ENCODE results near the gene CIRBP.

- TF ChIP-seq, protein P1, sequence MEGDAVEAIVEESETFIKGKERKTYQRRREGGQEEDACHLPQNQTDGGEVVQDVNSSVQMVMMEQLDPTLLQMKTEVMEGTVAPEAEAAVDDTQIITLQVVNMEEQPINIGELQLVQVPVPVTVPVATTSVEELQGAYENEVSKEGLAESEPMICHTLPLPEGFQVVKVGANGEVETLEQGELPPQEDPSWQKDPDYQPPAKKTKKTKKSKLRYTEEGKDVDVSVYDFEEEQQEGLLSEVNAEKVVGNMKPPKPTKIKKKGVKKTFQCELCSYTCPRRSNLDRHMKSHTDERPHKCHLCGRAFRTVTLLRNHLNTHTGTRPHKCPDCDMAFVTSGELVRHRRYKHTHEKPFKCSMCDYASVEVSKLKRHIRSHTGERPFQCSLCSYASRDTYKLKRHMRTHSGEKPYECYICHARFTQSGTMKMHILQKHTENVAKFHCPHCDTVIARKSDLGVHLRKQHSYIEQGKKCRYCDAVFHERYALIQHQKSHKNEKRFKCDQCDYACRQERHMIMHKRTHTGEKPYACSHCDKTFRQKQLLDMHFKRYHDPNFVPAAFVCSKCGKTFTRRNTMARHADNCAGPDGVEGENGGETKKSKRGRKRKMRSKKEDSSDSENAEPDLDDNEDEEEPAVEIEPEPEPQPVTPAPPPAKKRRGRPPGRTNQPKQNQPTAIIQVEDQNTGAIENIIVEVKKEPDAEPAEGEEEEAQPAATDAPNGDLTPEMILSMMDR (IDR thresholded peaks at IDR 0.05; ENCODE audit: insufficient read depth, low read depth, low read length): no peak
- no peak for TF ChIP-seq EZH2 (IDR thresholded peaks at IDR 0.05; ENCODE audit: insufficient read depth, low read length)
Observed at GRCh38 chr19:1255186-1256161, 13.7 kb upstream of the CIRBP start.

Measured in astrocyte (in vitro differentiated cells and primary cell).